K562 (cell line): ENCODE results near the gene DAPP1.

Experiments used
- CTCF ChIP-seq, 3 experiments: IDR thresholded peaks in 2 of 3; conservative IDR thresholded peaks in 1 of 3; 2 replicates each; pipeline ENCODE4 v1.5.1; 2011 to 2012; ENCODE audit warnings: low read length in 3 of 3, mild to moderate bottlenecking in 3 of 3, control low read depth in 2 of 3, improper control_type of control experiment in 1 of 3, inconsistent platforms in 1 of 3, low read depth in 1 of 3, mixed read lengths in 1 of 3, moderate library complexity in 1 of 3; ENCODE audit not compliant: insufficient read depth in 2 of 3
- ELF4 ChIP-seq: fragments of 450-650 bp; formaldehyde crosslinking; IDR thresholded peaks from 2 replicates; pipeline ENCODE4 v1.4.0; 2022; ENCODE audit warnings: missing genetic modification characterization
- ESRRA ChIP-seq: fragments of 450-650 bp; IDR thresholded peaks from 2 replicates; pipeline ENCODE4 v1.6.1; 2014; ENCODE audit warnings: low read depth, mild to moderate bottlenecking, moderate library complexity, borderline replicate concordance
- GABPA ChIP-seq: fragments of 200-800 bp; sonication (Bioruptor generic); conservative IDR thresholded peaks from 2 replicates; pipeline ENCODE4 v1.6.1; 2016; ENCODE audit warnings: low read depth, missing genetic modification characterization, missing compliant biosample characterization
- GATA2 ChIP-seq: sonication (generic); formaldehyde crosslinking; IDR thresholded peaks from 2 replicates; pipeline ENCODE4 v1.4.0; 2020; ENCODE audit warnings: mild to moderate bottlenecking, missing genetic modification reagents
- HSF4 ChIP-seq: fragments of 250-450 bp; sonication (Bioruptor Pico); IDR thresholded peaks from 2 replicates; pipeline ENCODE4 v2.1.2; 2022; ENCODE audit warnings: mild to moderate bottlenecking, moderate library complexity, borderline replicate concordance
- POLR2A ChIP-seq: fragments of 450-650 bp; conservative IDR thresholded peaks from 2 replicates; pipeline ENCODE4 v1.6.1; 2016
- SMARCB1 ChIP-seq: IDR thresholded peaks from 2 replicates; pipeline ENCODE4 v1.6.1; 2011; ENCODE audit warnings: improper control_type of control experiment, low read depth; ENCODE audit not compliant: insufficient read length
- SP1 ChIP-seq: sonication (generic); formaldehyde crosslinking; IDR thresholded peaks from 2 replicates; pipeline ENCODE4 v1.8.1; 2022; ENCODE audit warnings: mild to moderate bottlenecking, missing genetic modification reagents
- SREBF1 ChIP-seq: fragments of 150-350 bp; IDR thresholded peaks from 2 replicates; pipeline ENCODE4 v1.6.1; 2014; ENCODE audit warnings: antibody characterized with exemption, low read depth, low read length, borderline replicate concordance
- XRCC5 ChIP-seq: fragments of 200-400 bp; formaldehyde crosslinking; IDR thresholded peaks from 2 replicates; pipeline ENCODE4 v1.6.1; 2017; ENCODE audit warnings: low read depth, mild to moderate bottlenecking, low read length
- TF ChIP-seq, protein P1 (sequence below): sonication (generic); formaldehyde crosslinking; IDR thresholded peaks from 2 replicates; pipeline ENCODE4 v1.8.1; 2022; ENCODE audit warnings: missing genetic modification reagents
- TF ChIP-seq, protein P2 (sequence below), 2 experiments: fragments of 450-650 bp; formaldehyde crosslinking in 1 of 2; IDR thresholded peaks; 2 replicates each; pipeline versions ENCODE4 v1.4.0 to v1.6.1; 2014 to 2020; ENCODE audit warnings: mild to moderate bottlenecking in 2 of 2, borderline replicate concordance in 1 of 2, low read depth in 1 of 2

- no peak for TF ChIP-seq XRCC5
- no peak for TF ChIP-seq POLR2A
- TF ChIP-seq CTCF (IDR thresholded peaks at IDR 0.05 in 2 of 3, conservative IDR thresholded peaks at IDR 0.05 in 1 of 3; ENCODE audit: insufficient read depth in 2 of 3, low read depth in 1 of 3, low read length in 3 of 3) = no peak
- no peak for TF ChIP-seq GABPA (tag)
- TF ChIP-seq ESRRA = no peak
- TF ChIP-seq, protein P1, sequence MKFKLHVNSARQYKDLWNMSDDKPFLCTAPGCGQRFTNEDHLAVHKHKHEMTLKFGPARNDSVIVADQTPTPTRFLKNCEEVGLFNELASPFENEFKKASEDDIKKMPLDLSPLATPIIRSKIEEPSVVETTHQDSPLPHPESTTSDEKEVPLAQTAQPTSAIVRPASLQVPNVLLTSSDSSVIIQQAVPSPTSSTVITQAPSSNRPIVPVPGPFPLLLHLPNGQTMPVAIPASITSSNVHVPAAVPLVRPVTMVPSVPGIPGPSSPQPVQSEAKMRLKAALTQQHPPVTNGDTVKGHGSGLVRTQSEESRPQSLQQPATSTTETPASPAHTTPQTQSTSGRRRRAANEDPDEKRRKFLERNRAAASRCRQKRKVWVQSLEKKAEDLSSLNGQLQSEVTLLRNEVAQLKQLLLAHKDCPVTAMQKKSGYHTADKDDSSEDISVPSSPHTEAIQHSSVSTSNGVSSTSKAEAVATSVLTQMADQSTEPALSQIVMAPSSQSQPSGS (CRISPR knock-in tag) = no peak
- TF ChIP-seq SREBF1 = no peak
- TF ChIP-seq, protein P2, sequence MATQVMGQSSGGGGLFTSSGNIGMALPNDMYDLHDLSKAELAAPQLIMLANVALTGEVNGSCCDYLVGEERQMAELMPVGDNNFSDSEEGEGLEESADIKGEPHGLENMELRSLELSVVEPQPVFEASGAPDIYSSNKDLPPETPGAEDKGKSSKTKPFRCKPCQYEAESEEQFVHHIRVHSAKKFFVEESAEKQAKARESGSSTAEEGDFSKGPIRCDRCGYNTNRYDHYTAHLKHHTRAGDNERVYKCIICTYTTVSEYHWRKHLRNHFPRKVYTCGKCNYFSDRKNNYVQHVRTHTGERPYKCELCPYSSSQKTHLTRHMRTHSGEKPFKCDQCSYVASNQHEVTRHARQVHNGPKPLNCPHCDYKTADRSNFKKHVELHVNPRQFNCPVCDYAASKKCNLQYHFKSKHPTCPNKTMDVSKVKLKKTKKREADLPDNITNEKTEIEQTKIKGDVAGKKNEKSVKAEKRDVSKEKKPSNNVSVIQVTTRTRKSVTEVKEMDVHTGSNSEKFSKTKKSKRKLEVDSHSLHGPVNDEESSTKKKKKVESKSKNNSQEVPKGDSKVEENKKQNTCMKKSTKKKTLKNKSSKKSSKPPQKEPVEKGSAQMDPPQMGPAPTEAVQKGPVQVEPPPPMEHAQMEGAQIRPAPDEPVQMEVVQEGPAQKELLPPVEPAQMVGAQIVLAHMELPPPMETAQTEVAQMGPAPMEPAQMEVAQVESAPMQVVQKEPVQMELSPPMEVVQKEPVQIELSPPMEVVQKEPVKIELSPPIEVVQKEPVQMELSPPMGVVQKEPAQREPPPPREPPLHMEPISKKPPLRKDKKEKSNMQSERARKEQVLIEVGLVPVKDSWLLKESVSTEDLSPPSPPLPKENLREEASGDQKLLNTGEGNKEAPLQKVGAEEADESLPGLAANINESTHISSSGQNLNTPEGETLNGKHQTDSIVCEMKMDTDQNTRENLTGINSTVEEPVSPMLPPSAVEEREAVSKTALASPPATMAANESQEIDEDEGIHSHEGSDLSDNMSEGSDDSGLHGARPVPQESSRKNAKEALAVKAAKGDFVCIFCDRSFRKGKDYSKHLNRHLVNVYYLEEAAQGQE (IDR thresholded peaks at IDR 0.05; ENCODE audit: borderline replicate concordance) = no peak
- TF ChIP-seq, protein P2 (CRISPR knock-in tag; IDR thresholded peaks at IDR 0.05; ENCODE audit: low read depth) = no peak
- no peak for TF ChIP-seq SMARCB1
- TF ChIP-seq ELF4 (CRISPR knock-in tag) = no peak
- no peak for TF ChIP-seq GATA2 (CRISPR knock-in tag)
- no peak for TF ChIP-seq HSF4
- no peak for TF ChIP-seq SP1 (CRISPR knock-in tag)
These were observed 11.8 kb downstream of the DAPP1 start for GRCh38 chr4:99828477-99828876.
